GM23338 (cell line): ENCODE data around the gene H1-8. TPM values are rescaled to one million over a fixed set of nuclear protein-coding genes. Genes with fewer than 3 reads are reported as not detected.
A peak's percentile ranks its signal among the peaks of the same experiment; 100 is the strongest.

ENCODE experiments used
- ATAC-seq: fragments of 200-7000 bp; cut with Tn5 transposase; 3 replicates; pipeline ENCODE4 v1.9.1; 2020
- DNase-seq: peaks from one replicate; pipeline ENCODE4 v3.0.0-alpha.2; 2015; ENCODE audit warnings: low spot score
- H2AFZ ChIP-seq: fragments of 200-600 bp; sonication (generic); 2 replicates; pipeline ENCODE4 v1.8.0; 2016; ENCODE audit warnings: antibody characterized with exemption, mild to moderate bottlenecking, moderate library complexity
- H3F3A ChIP-seq: fragments of 200-600 bp; sonication (generic); replicated peaks from 2 replicates; pipeline ENCODE4 v1.8.0; 2017; ENCODE audit warnings: antibody characterized with exemption, mixed run types, low read depth
- H3K27ac ChIP-seq: fragments of 200-600 bp; sonication (generic); 2 replicates; pipeline ENCODE4 v1.6.1; 2016; ENCODE audit warnings: low read depth
- H3K27me3 ChIP-seq: fragments of 200-600 bp; sonication (generic); 2 replicates; pipeline ENCODE4 v1.8.0; 2016; ENCODE audit warnings: mild to moderate bottlenecking, mixed run types, moderate library complexity; ENCODE audit not compliant: insufficient read depth
- H3K36me3 ChIP-seq: fragments of 200-600 bp; sonication (generic); 2 replicates; pipeline ENCODE4 v1.8.0; 2016; ENCODE audit warnings: mild to moderate bottlenecking; ENCODE audit not compliant: insufficient read depth
- H3K4me1 ChIP-seq: fragments of 200-600 bp; sonication (generic); 2 replicates; pipeline ENCODE4 v1.8.0; 2016; ENCODE audit warnings: mild to moderate bottlenecking, moderate library complexity; ENCODE audit not compliant: insufficient read depth
- H3K4me2 ChIP-seq: fragments of 200-600 bp; sonication (generic); 2 replicates; pipeline ENCODE4 v1.7.1; 2017; ENCODE audit warnings: mixed run types
- H3K4me3 ChIP-seq: fragments of 200-600 bp; sonication (generic); 2 replicates; pipeline ENCODE4 v1.6.1; 2016; ENCODE audit warnings: mixed run types
- H3K79me2 ChIP-seq: fragments of 200-600 bp; sonication (generic); replicated peaks from 2 replicates; pipeline ENCODE4 v1.8.0; 2017; ENCODE audit warnings: mild to moderate bottlenecking; ENCODE audit not compliant: insufficient read depth
- H3K9me2 ChIP-seq: fragments of 200-600 bp; sonication (generic); 2 replicates; pipeline ENCODE4 v1.8.0; 2017; ENCODE audit not compliant: insufficient read depth
- H4K20me1 ChIP-seq: fragments of 200-600 bp; sonication (generic); replicated peaks from 2 replicates; pipeline ENCODE4 v1.8.0; 2017; ENCODE audit warnings: mild to moderate bottlenecking; ENCODE audit not compliant: insufficient read depth
- H3K27ac Mint-ChIP-seq: 2 replicates; pipeline ENCODE4 v1.8.0; 2020; ENCODE audit warnings: inconsistent platforms, mild to moderate bottlenecking, moderate library complexity, mixed read lengths
- H3K27me3 Mint-ChIP-seq: 3 replicates; pipeline ENCODE4 v1.8.0; 2022; ENCODE audit warnings: low read depth, mild to moderate bottlenecking, moderate library complexity, mixed read lengths, inconsistent platforms; ENCODE audit not compliant: insufficient read depth, poor library complexity
- H3K36me3 Mint-ChIP-seq: 3 replicates; pipeline ENCODE4 v1.8.0; 2021; ENCODE audit warnings: low read depth, mild to moderate bottlenecking, inconsistent platforms, moderate library complexity, mixed read lengths
- H3K4me1 Mint-ChIP-seq: 3 replicates; pipeline ENCODE4 v1.8.0; 2020; ENCODE audit warnings: mild to moderate bottlenecking, inconsistent platforms, mixed read lengths
- H3K4me3 Mint-ChIP-seq: 3 replicates; pipeline ENCODE4 v1.8.0; 2021; ENCODE audit warnings: moderate library complexity, mild to moderate bottlenecking, inconsistent platforms, mixed read lengths
- H3K9me3 Mint-ChIP-seq: 3 replicates; pipeline ENCODE4 v1.8.0; 2020; ENCODE audit warnings: moderate library complexity, mild to moderate bottlenecking, inconsistent platforms, mixed read lengths
- CREB1 ChIP-seq: fragments of 250-450 bp; sonication (Bioruptor Pico); IDR thresholded peaks from 2 replicates; pipeline ENCODE4 v1.5.0; 2020; ENCODE audit warnings: low read depth, mild to moderate bottlenecking, moderate library complexity
- EZH2 ChIP-seq: fragments of 200-600 bp; sonication (generic); IDR thresholded peaks from one replicate; pipeline ENCODE4 v1.8.0; 2017; ENCODE audit warnings: antibody characterized with exemption, mild to moderate bottlenecking, low read depth; ENCODE audit not compliant: unreplicated experiment
- EZH2phosphoT487 ChIP-seq: fragments of 200-600 bp; sonication (generic); IDR thresholded peaks from one replicate; pipeline ENCODE4 v1.8.1; 2018; ENCODE audit warnings: antibody characterized with exemption; ENCODE audit not compliant: unreplicated experiment
- JUNB ChIP-seq: IDR thresholded peaks from one replicate; pipeline ENCODE4 v1.6.1; 2016; ENCODE audit warnings: antibody characterized with exemption; ENCODE audit not compliant: unreplicated experiment
- NANOG ChIP-seq: IDR thresholded peaks from 2 replicates; pipeline ENCODE4 v1.6.1; 2016; ENCODE audit warnings: antibody characterized with exemption, borderline replicate concordance
- POLR2AphosphoS5 ChIP-seq: IDR thresholded peaks from 2 replicates; pipeline ENCODE4 v1.6.1; 2016; ENCODE audit warnings: antibody characterized with exemption, low read depth
- STAT1 ChIP-seq: IDR thresholded peaks from one replicate; pipeline ENCODE4 v1.6.1; 2016; ENCODE audit warnings: antibody characterized with exemption; ENCODE audit not compliant: unreplicated experiment
- ZNF114 ChIP-seq: fragments of 250-450 bp; sonication (Bioruptor Pico); IDR thresholded peaks from 2 replicates; pipeline ENCODE4 v1.5.0; 2020; ENCODE audit warnings: mild to moderate bottlenecking, moderate library complexity
- ZNF331 ChIP-seq: fragments of 250-450 bp; sonication (Bioruptor Pico); IDR thresholded peaks from 2 replicates; pipeline ENCODE4 v1.5.0; 2020; ENCODE audit warnings: low read depth, mild to moderate bottlenecking, moderate library complexity
- polyA plus RNA-seq: library from polyadenylated mRNA; unstranded; fragments of >200 nt; fragmentation: Nextera tagmentation; extraction: Ambion mirVana; gene quantifications from 2 replicates; pipeline ENCODE4 v1.2.1, GENCODE V29; 2016
- total RNA-seq: library from RNA; depleted of rRNA; stranded (reverse); fragments of >200 nt; shearing (Covaris generic); gene quantifications from 2 replicates; pipeline ENCODE4 v1.2.3, GENCODE V29; 2014
- TF ChIP-seq, protein P1 (sequence below): IDR thresholded peaks from one replicate; pipeline ENCODE4 v1.6.1; 2018; ENCODE audit warnings: antibody characterized with exemption; ENCODE audit not compliant: unreplicated experiment
- TF ChIP-seq, protein P2 (sequence below), 2 experiments: fragments of 200-600 bp in 1 of 2; sonication (generic) in 1 of 2; conservative IDR thresholded peaks; 2 replicates each; pipeline versions ENCODE4 v1.5.1 to v1.6.1; 2016 to 2017; ENCODE audit warnings: antibody characterized with exemption in 2 of 2, low read depth in 2 of 2, mild to moderate bottlenecking in 2 of 2, moderate library complexity in 1 of 2
- TF ChIP-seq, protein P3 (sequence below): IDR thresholded peaks from 2 replicates; pipeline ENCODE4 v1.6.1; 2016; ENCODE audit warnings: antibody characterized with exemption
- TF ChIP-seq, protein P4 (sequence below): fragments of 250-450 bp; sonication (Bioruptor Pico); IDR thresholded peaks from 2 replicates; pipeline ENCODE4 v1.5.0; 2020; ENCODE audit warnings: mild to moderate bottlenecking, moderate library complexity

The H1-8 gene
- total and polyA plus RNA-seq, 2 experiments from 2014 or later, result not detected

DNA sequence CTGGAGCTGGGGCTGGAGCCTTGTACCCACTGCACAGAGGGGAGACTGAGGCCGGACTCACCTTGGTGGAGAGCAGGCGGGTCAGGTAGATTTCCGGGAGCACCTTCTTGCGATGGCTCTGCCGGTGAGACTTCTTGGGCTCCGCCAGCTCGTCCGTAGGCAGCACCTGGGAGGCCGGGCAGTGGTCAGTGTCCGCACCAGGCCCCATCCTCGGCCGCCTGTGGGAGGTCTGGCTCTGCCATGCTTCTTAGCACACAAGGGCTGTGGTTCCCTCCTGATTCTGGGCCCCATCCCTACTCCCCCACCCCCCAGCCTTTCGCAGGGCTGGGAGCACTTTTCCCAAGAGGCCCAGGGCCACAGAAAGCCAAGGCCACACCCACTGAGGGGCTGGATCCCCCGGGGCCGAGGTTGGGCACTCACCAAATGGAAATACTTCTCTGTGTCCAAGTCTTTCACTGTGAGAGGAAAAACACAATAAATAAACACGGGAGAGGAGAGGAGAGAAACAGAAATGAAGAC lies 17.4 kb downstream of the H1-8 start:
- H3K27me3 ChIP-seq, result no peaks in the 10 kb centered on the region
- peaks cover 4% of the 10 kb centered on the region; the same call in 1 of the 3 replicates for H3K36me3 Mint-ChIP-seq
- TF ChIP-seq JUNB (no peak), EZH2phosphoT487 (no peak), EZH2 (no peak), NANOG (no peak), STAT1 (no peak), ZNF331 (CRISPR knock-in tag) (no peak), ZNF114 (no peak), POLR2AphosphoS5 (no peak), CREB1 (CRISPR knock-in tag) (no peak)
- TF ChIP-seq, protein P1, sequence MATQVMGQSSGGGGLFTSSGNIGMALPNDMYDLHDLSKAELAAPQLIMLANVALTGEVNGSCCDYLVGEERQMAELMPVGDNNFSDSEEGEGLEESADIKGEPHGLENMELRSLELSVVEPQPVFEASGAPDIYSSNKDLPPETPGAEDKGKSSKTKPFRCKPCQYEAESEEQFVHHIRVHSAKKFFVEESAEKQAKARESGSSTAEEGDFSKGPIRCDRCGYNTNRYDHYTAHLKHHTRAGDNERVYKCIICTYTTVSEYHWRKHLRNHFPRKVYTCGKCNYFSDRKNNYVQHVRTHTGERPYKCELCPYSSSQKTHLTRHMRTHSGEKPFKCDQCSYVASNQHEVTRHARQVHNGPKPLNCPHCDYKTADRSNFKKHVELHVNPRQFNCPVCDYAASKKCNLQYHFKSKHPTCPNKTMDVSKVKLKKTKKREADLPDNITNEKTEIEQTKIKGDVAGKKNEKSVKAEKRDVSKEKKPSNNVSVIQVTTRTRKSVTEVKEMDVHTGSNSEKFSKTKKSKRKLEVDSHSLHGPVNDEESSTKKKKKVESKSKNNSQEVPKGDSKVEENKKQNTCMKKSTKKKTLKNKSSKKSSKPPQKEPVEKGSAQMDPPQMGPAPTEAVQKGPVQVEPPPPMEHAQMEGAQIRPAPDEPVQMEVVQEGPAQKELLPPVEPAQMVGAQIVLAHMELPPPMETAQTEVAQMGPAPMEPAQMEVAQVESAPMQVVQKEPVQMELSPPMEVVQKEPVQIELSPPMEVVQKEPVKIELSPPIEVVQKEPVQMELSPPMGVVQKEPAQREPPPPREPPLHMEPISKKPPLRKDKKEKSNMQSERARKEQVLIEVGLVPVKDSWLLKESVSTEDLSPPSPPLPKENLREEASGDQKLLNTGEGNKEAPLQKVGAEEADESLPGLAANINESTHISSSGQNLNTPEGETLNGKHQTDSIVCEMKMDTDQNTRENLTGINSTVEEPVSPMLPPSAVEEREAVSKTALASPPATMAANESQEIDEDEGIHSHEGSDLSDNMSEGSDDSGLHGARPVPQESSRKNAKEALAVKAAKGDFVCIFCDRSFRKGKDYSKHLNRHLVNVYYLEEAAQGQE, result no peak
- TF ChIP-seq, protein P2, sequence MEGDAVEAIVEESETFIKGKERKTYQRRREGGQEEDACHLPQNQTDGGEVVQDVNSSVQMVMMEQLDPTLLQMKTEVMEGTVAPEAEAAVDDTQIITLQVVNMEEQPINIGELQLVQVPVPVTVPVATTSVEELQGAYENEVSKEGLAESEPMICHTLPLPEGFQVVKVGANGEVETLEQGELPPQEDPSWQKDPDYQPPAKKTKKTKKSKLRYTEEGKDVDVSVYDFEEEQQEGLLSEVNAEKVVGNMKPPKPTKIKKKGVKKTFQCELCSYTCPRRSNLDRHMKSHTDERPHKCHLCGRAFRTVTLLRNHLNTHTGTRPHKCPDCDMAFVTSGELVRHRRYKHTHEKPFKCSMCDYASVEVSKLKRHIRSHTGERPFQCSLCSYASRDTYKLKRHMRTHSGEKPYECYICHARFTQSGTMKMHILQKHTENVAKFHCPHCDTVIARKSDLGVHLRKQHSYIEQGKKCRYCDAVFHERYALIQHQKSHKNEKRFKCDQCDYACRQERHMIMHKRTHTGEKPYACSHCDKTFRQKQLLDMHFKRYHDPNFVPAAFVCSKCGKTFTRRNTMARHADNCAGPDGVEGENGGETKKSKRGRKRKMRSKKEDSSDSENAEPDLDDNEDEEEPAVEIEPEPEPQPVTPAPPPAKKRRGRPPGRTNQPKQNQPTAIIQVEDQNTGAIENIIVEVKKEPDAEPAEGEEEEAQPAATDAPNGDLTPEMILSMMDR (conservative IDR thresholded peaks at IDR 0.05; ENCODE audit: low read depth in 2 of 2), result no peak
- TF ChIP-seq, protein P3, sequence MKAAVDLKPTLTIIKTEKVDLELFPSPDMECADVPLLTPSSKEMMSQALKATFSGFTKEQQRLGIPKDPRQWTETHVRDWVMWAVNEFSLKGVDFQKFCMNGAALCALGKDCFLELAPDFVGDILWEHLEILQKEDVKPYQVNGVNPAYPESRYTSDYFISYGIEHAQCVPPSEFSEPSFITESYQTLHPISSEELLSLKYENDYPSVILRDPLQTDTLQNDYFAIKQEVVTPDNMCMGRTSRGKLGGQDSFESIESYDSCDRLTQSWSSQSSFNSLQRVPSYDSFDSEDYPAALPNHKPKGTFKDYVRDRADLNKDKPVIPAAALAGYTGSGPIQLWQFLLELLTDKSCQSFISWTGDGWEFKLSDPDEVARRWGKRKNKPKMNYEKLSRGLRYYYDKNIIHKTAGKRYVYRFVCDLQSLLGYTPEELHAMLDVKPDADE, result no peak
- TF ChIP-seq, protein P4, sequence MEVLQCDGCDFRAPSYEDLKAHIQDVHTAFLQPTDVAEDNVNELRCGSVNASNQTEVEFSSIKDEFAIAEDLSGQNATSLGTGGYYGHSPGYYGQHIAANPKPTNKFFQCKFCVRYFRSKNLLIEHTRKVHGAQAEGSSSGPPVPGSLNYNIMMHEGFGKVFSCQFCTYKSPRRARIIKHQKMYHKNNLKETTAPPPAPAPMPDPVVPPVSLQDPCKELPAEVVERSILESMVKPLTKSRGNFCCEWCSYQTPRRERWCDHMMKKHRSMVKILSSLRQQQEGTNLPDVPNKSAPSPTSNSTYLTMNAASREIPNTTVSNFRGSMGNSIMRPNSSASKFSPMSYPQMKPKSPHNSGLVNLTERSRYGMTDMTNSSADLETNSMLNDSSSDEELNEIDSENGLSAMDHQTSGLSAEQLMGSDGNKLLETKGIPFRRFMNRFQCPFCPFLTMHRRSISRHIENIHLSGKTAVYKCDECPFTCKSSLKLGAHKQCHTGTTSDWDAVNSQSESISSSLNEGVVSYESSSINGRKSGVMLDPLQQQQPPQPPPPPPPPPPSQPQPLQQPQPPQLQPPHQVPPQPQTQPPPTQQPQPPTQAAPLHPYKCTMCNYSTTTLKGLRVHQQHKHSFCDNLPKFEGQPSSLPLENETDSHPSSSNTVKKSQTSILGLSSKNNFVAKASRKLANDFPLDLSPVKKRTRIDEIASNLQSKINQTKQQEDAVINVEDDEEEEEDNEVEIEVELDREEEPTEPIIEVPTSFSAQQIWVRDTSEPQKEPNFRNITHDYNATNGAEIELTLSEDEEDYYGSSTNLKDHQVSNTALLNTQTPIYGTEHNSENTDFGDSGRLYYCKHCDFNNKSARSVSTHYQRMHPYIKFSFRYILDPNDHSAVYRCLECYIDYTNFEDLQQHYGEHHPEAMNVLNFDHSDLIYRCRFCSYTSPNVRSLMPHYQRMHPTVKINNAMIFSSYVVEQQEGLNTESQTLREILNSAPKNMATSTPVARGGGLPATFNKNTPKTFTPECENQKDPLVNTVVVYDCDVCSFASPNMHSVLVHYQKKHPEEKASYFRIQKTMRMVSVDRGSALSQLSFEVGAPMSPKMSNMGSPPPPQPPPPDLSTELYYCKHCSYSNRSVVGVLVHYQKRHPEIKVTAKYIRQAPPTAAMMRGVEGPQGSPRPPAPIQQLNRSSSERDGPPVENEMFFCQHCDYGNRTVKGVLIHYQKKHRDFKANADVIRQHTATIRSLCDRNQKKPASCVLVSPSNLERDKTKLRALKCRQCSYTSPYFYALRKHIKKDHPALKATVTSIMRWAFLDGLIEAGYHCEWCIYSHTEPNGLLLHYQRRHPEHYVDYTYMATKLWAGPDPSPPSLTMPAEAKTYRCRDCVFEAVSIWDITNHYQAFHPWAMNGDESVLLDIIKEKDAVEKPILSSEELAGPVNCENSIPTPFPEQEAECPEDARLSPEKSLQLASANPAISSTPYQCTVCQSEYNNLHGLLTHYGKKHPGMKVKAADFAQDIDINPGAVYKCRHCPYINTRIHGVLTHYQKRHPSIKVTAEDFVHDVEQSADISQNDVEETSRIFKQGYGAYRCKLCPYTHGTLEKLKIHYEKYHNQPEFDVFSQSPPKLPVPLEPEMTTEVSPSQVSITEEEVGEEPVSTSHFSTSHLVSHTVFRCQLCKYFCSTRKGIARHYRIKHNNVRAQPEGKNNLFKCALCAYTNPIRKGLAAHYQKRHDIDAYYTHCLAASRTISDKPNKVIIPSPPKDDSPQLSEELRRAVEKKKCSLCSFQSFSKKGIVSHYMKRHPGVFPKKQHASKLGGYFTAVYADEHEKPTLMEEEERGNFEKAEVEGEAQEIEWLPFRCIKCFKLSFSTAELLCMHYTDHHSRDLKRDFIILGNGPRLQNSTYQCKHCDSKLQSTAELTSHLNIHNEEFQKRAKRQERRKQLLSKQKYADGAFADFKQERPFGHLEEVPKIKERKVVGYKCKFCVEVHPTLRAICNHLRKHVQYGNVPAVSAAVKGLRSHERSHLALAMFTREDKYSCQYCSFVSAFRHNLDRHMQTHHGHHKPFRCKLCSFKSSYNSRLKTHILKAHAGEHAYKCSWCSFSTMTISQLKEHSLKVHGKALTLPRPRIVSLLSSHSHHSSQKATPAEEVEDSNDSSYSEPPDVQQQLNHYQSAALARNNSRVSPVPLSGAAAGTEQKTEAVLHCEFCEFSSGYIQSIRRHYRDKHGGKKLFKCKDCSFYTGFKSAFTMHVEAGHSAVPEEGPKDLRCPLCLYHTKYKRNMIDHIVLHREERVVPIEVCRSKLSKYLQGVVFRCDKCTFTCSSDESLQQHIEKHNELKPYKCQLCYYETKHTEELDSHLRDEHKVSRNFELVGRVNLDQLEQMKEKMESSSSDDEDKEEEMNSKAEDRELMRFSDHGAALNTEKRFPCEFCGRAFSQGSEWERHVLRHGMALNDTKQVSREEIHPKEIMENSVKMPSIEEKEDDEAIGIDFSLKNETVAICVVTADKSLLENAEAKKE, result no peak
- peaks cover 25% of the 10 kb centered on the region for H3K4me1 Mint-ChIP-seq
- 0 out of 2 replicates have a peak overlapping the region, but pooled peaks have one; percentile 39 for H3K27ac Mint-ChIP-seq
- peak overlapping the region; percentile 1; the same call in 1 of the 3 replicates for H3K4me3 Mint-ChIP-seq
- H3F3A ChIP-seq, result no peaks in the 10 kb centered on the region
- no peak for DNase-seq
- ATAC-seq, result no peak
- H3K9me3 Mint-ChIP-seq, result no peaks in the 10 kb centered on the region
- no peak overlapping the region for H3K4me3 ChIP-seq
- peaks cover 12% of the 10 kb centered on the region for H3K27me3 Mint-ChIP-seq
- no peaks in the 10 kb centered on the region for H3K79me2 ChIP-seq
- peaks cover 11% of the 10 kb centered on the region; the same call in 1 of the 2 replicates for H3K4me1 ChIP-seq
- no peaks in the 10 kb centered on the region for H3K9me2 ChIP-seq
- no peaks in the 10 kb centered on the region for H4K20me1 ChIP-seq
- 0 out of 2 replicates have a peak overlapping the region, but pooled peaks have one; percentile 39 for H3K27ac ChIP-seq
- no peak overlapping the region for H2AFZ ChIP-seq
- no peak overlapping the region for H3K4me2 ChIP-seq
- no peaks in the 10 kb centered on the region for H3K36me3 ChIP-seq
